Fibroblast of lung (primary cell): Measurements from ENCODE around the gene NEK11. TPM values are rescaled to one million over a fixed set of nuclear protein-coding genes. Genes with fewer than 3 reads are reported as not detected.
"Not testable (repeated sequence)": the region's sequence is repeated elsewhere in the genome, so short reads cannot be mapped to it uniquely, and the experiment has no call there.

Source experiments
- DNase-seq, 2 donors: peaks; one replicate each; pipeline versions ENCODE4 v3.0.0 to v3.0.0-alpha.2; 2010; ENCODE audit warnings: low read depth in 2 of 2
- H2AFZ ChIP-seq: 2 replicates; pipeline ENCODE4 v1.5.1; 2012; ENCODE audit warnings: low read length, control low read depth, inconsistent platforms
- H3K27ac ChIP-seq: 2 replicates; pipeline ENCODE4 v1.5.1; 2011; ENCODE audit warnings: low read length, control low read depth; ENCODE audit not compliant: insufficient read depth
- H3K27me3 ChIP-seq: 2 replicates; pipeline ENCODE4 v1.5.1; 2011; ENCODE audit warnings: mild to moderate bottlenecking, low read length; ENCODE audit not compliant: control insufficient read depth, insufficient read depth
- H3K36me3 ChIP-seq: 2 replicates; pipeline ENCODE4 v1.5.1; 2011; ENCODE audit warnings: low read length; ENCODE audit not compliant: control insufficient read depth, insufficient read depth
- H3K4me1 ChIP-seq: 2 replicates; pipeline ENCODE4 v1.5.1; 2011; ENCODE audit warnings: low read length; ENCODE audit not compliant: control insufficient read depth, insufficient read depth; ENCODE audit errors: extremely low read depth
- H3K4me2 ChIP-seq: 2 replicates; pipeline ENCODE4 v1.5.1; 2011; ENCODE audit warnings: low read length, control low read depth; ENCODE audit not compliant: insufficient read depth; ENCODE audit errors: extremely low read depth
- H3K4me3 ChIP-seq, 4 experiments: fragments of 200-600 bp in 1 of 4; sonication (generic) in 1 of 4; replicated peaks in 1 of 4; 2 replicates each; pipeline ENCODE4 v1.5.1; 2011 to 2016; ENCODE audit warnings: low read length in 4 of 4, low read depth in 3 of 4, mild to moderate bottlenecking in 3 of 4, control low read depth in 2 of 4, inconsistent platforms in 1 of 4, mixed read lengths in 1 of 4; ENCODE audit not compliant: insufficient read depth in 1 of 4; ENCODE audit errors: control extremely low read depth in 1 of 4
- H3K79me2 ChIP-seq: 2 replicates; pipeline ENCODE4 v1.5.1; 2012; ENCODE audit warnings: mild to moderate bottlenecking, low read length, inconsistent platforms; ENCODE audit not compliant: control insufficient read depth, insufficient read depth
- H3K9ac ChIP-seq: 2 replicates; pipeline ENCODE4 v1.5.1; 2011; ENCODE audit warnings: mild to moderate bottlenecking, low read length, control low read depth; ENCODE audit not compliant: insufficient read depth
- H3K9me3 ChIP-seq: 2 replicates; pipeline ENCODE4 v1.5.1; 2012; ENCODE audit warnings: low read depth, low read length; ENCODE audit not compliant: control insufficient read depth, insufficient read depth
- H4K20me1 ChIP-seq: 2 replicates; pipeline ENCODE4 v1.5.1; 2011; ENCODE audit warnings: low read length; ENCODE audit not compliant: control insufficient read depth, insufficient read depth; ENCODE audit errors: extremely low read depth
- EZH2 ChIP-seq: IDR thresholded peaks from 2 replicates; pipeline ENCODE4 v1.5.1; 2012; ENCODE audit warnings: low read length, control low read depth, mild to moderate bottlenecking; ENCODE audit errors: missing control alignments
- polyA plus RNA-seq, 2 donors: library from polyadenylated mRNA; depleted of rRNA in 1 of 2; stranded (reverse) in 1 of 2; unstranded in 1 of 2; fragments of >200 nt; gene quantifications; 2 replicates each; pipeline ENCODE4 v1.2.1, GENCODE V29; 2011 to 2012; ENCODE audit warnings: missing spikeins in 1 of 2
- total RNA-seq: library from RNA; depleted of rRNA; stranded (reverse); fragments of >200 nt; gene quantifications from 2 replicates; pipeline ENCODE4 v1.2.1, GENCODE V29; 2014
- TF ChIP-seq, protein P1 (sequence below), 2 donors: IDR thresholded peaks in 1 of 2; conservative IDR thresholded peaks in 1 of 2; 1 replicate in 1 of 2; 2 replicates in 1 of 2; pipeline ENCODE4 v1.5.1; 2011 to 2012; ENCODE audit warnings: low read length in 2 of 2, control low read depth in 1 of 2, inconsistent platforms in 1 of 2, low read depth in 1 of 2, mild to moderate bottlenecking in 1 of 2

The NEK11 gene
- total and polyA plus RNA-seq, 2 donors (not counting 1 experiment from before 2014, with no cell fraction given): 4.3 to 13.0 TPM

DNA sequence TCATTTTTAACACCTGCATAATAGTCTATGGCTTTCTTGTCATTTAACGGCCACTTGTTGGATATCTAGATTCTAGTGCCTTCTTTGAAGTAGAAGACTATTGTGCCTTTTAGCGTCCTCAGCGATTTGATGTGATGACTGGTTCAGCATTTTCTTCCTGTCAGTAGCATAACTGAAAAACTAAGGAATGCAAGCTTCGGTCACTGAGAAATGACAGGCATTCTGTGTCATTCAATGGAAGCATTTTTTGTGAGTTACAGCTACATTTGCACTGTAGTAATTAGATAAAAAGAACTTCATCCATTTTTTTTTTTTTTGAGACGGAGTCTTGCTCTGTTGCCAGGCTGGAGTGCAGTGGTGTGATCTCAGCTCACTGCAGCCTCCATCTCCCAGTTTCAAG lies 10.3 kb downstream of the NEK11 start:
- H3K4me1 ChIP-seq: peaks cover 6% of the 10 kb centered on the region
- no peaks in the 10 kb centered on the region for H3K27me3 ChIP-seq
- H3K4me3 ChIP-seq: no peak overlapping the region
- no peak for TF ChIP-seq EZH2
- TF ChIP-seq, protein P1, sequence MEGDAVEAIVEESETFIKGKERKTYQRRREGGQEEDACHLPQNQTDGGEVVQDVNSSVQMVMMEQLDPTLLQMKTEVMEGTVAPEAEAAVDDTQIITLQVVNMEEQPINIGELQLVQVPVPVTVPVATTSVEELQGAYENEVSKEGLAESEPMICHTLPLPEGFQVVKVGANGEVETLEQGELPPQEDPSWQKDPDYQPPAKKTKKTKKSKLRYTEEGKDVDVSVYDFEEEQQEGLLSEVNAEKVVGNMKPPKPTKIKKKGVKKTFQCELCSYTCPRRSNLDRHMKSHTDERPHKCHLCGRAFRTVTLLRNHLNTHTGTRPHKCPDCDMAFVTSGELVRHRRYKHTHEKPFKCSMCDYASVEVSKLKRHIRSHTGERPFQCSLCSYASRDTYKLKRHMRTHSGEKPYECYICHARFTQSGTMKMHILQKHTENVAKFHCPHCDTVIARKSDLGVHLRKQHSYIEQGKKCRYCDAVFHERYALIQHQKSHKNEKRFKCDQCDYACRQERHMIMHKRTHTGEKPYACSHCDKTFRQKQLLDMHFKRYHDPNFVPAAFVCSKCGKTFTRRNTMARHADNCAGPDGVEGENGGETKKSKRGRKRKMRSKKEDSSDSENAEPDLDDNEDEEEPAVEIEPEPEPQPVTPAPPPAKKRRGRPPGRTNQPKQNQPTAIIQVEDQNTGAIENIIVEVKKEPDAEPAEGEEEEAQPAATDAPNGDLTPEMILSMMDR (conservative IDR thresholded peaks at IDR 0.05 in 1 of 2, IDR thresholded peaks at IDR 0.05 in 1 of 2; ENCODE audit: low read depth in 1 of 2, low read length in 2 of 2): no peak
- H3K27ac ChIP-seq: no peak overlapping the region
- no peaks in the 10 kb centered on the region for H3K9me3 ChIP-seq
- H3K36me3 ChIP-seq: no peaks in the 10 kb centered on the region
- H2AFZ ChIP-seq: no peak overlapping the region
- no peaks in the 10 kb centered on the region for H3K79me2 ChIP-seq
- no peaks in the 10 kb centered on the region for H4K20me1 ChIP-seq
- H3K9ac ChIP-seq: no peak overlapping the region
- peak in 1 of 2 donors; percentile 74 for DNase-seq
- H3K4me2 ChIP-seq: no peak overlapping the region

GRCh38 chr3:131038326-131038725 lies 11.6 kb downstream of the NEK11 start:
- Histone ChIP-seq H3K36me3 (no peaks in the 10 kb centered on the region), H3K79me2 (no peaks in the 10 kb centered on the region), H3K4me1 (peaks cover 6% of the 10 kb centered on the region), H3K4me3 (no peak overlapping the region), H2AFZ (no peak overlapping the region), H3K9me3 (no peaks in the 10 kb centered on the region), H4K20me1 (no peaks in the 10 kb centered on the region), H3K9ac (no peak overlapping the region), H3K4me2 (no peak overlapping the region), H3K27ac (no peak overlapping the region), H3K27me3 (no peaks in the 10 kb centered on the region)
- no peak for TF ChIP-seq EZH2
- DNase-seq: peak; percentile 33 to 46

DNA sequence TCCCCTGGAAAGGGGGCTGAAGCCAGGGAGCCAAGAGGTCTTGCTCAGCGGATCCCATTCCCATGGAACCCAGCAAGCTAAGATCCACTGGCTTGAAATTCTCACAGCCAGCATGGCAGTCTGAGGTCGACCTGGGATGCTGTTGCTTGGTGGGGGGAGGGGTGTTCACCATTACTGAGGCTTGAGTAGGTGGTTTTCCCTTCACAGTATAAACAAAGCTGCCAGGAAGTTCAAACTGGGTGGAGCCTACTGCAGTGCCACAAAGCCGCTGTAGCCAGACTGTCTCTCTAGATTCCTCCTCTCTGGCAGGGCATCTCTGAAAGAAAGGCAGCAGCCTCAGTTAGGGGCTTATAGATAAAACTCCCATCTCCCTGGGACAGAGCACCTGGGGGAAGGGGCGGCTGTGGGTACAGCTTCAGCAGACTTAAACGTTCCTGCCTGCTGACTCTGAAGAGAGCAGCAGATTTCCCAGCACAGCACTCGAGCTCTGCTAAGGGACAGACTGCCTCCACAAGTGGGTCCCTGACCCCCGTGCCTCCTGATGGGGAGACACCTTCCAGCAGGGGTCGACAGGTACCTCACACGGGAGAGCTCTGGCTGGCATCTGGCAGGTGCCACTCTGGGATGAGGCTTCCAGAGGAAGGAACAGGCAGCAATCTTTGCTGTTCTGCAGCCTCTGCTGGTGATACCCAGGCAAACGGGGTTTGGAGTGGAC lies 15.8 kb downstream of the NEK11 start:
- not testable (repeated sequence) for H3K4me1 ChIP-seq, H2AFZ ChIP-seq, H3K27me3 ChIP-seq, H3K9ac ChIP-seq, H3K4me3 ChIP-seq, H3K36me3 ChIP-seq, H3K4me2 ChIP-seq, H3K79me2 ChIP-seq, H3K9me3 ChIP-seq, H3K27ac ChIP-seq, H4K20me1 ChIP-seq, DNase-seq

GRCh38 chr3:131047582-131047981 lies 20.9 kb downstream of the NEK11 start:
- TF ChIP-seq EZH2: no peak
- TF ChIP-seq, protein P1 (conservative IDR thresholded peaks at IDR 0.05 in 1 of 2, IDR thresholded peaks at IDR 0.05 in 1 of 2; ENCODE audit: low read depth in 1 of 2, low read length in 2 of 2): no peak
- Histone ChIP-seq H4K20me1 (no peaks in the 10 kb centered on the region), H2AFZ (no peak overlapping the region)

More at GRCh38 chr3:131047582-131047981, 20.9 kb downstream of the NEK11 start:
- Histone ChIP-seq H3K36me3 (no peaks in the 10 kb centered on the region), H3K27me3 (no peaks in the 10 kb centered on the region), H3K4me2 (no peak overlapping the region), H3K9me3 (no peaks in the 10 kb centered on the region), H3K9ac (no peak overlapping the region), H3K4me3 (no peak overlapping the region), H3K27ac (no peak overlapping the region), H3K4me1 (no peaks in the 10 kb centered on the region), H3K79me2 (no peaks in the 10 kb centered on the region)
- DNase-seq: no peak
